ENCODE data around the gene TMEM220. TPM values are rescaled to one million over a fixed set of nuclear protein-coding genes. Genes with fewer than 3 reads are reported as not detected.
"Not testable (repeated sequence)": the region's sequence is repeated elsewhere in the genome, so short reads cannot be mapped to it uniquely, and the experiment has no call there.

Gene TMEM220
- total RNA-seq, 1 donor from 2014 or later: 0.84 TPM

- intact Hi-C loops (cut with micrococcal nuclease): no loop called here
Measured at GRCh38 chr17:10731408-10731879, 1.6 kb upstream of the TMEM220 start.

DNA sequence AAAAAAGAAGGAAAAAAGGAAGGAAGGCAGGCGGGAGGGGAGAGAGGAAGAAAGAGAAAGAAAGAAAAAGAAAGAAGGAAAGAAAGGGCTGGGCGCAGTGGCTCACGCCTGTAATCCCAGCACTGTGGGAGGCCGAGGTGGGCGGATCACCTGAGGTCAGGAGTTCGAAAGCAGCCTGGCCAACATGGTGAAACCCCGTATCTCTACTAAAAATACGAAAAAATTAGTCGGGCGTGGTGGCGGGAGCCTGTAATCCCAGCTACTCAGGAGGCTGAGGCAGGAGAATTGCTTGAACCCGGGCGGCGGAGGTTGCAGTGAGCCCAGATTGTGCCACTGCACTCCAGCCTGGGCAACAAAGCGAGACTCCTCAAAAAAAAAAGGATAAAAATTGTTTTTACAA is 424 bp upstream of the TMEM220 start:
- intact Hi-C loops (cut with micrococcal nuclease): not testable (repeated sequence)

GRCh38 chr17:10728331-10728892 is 1.4 kb downstream of the TMEM220 start:
- intact Hi-C loops (cut with micrococcal nuclease): loop anchor here (2.0 kb wide), 1 partner anchor 32 kb away; the partner anchor contains the start of genes ADPRM and SCO1

- intact Hi-C loops (cut with micrococcal nuclease): no loop called here
Measured at GRCh38 chr17:10727192-10727591, 2.6 kb downstream of the TMEM220 start.

- intact Hi-C loops (cut with micrococcal nuclease): no loop called here
Measured at GRCh38 chr17:10726196-10726595, 3.6 kb downstream of the TMEM220 start.

DNA sequence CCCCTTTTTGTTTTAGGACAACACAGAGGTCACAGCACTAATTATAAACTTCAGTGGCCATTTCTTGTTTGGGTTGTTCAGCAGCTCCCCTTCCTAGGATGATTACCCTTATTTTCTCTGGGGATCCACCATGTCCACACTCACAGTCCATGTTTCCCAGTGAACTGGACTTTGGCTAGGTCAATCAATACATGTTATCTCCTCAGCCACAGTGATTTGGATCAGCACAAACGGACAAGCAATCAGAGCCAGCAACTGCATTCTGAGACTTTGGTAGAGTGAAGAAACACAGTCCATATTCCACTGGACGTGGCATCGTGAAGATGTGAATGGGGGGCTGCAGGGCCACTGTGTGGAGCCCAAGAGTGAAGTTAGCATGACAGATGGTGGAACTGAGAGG is 4.6 kb downstream of the TMEM220 start:
- intact Hi-C loops (cut with micrococcal nuclease): no loop called here

DNA sequence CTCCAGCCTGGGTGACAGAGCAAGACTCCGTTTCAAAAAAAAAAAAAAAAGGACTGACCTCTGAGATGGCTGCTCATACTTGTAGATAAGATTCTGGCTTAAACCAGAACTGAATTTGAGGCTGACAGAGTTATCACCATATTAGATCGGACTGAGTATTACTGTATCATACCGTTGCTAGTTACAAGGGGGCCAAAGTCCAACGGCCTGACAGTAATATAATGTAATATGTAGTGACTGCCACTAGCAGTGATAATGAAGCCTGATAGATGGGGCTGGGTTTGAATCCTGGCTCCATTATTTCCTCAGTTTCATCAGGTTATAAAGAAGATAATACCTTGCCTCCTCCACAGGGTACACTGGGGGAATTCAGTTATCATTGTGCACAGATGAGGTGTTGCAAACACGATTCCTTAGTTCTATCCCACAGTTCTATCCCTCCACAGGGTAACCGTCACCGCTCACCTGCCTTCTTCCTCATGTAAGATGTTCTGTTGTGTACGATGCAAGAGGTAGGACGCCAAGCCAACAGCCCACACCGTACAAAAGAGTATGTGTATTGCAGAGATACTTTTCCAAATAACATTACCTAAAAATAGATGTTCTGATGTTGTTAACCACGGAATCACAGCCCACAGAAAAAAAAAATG is 5.2 kb downstream of the TMEM220 start:
- intact Hi-C loops (cut with micrococcal nuclease): no loop called here

DNA sequence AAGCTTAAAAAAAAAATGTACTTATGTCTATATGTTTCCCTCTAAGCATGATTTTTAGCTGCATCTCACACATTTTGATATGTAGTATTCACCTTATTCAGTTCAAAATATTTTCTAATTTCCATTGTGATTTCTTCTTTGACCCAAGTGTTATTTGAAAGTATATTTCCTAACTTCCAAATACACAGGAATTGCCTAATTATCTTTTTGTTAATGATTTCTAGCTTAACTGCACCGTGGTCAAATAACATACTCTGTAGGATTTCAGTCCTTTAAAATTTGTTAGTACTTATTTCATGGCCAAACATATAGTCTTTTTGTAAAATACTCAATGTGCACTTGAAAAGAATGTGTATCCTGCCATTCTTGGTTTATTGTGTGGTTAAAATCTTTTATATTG is 11.3 kb downstream of the TMEM220 start:
- intact Hi-C loops (cut with micrococcal nuclease): no loop called here

- intact Hi-C loops (cut with micrococcal nuclease): no loop called here
Measured at GRCh38 chr17:10716218-10716617, 13.6 kb downstream of the TMEM220 start.

DNA sequence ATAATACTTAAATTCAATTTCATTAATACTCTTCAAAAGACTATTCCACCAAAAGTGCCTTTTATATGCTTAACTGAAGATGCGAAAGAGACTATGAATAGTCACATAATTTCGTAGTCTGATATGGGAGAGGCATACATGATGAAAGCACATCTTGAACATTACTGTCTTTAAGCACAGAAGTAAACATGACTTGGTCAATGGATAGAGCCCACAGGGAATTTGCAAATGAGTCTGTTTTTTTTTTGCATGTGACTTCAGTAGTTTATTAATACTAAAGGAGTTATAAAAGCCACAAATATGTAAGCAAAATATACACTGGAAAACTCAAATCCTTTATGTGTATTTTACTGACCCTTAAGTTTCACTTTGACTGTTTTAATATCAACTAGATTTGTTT is 16.5 kb downstream of the TMEM220 start:
- intact Hi-C loops (cut with micrococcal nuclease): no loop called here

DNA sequence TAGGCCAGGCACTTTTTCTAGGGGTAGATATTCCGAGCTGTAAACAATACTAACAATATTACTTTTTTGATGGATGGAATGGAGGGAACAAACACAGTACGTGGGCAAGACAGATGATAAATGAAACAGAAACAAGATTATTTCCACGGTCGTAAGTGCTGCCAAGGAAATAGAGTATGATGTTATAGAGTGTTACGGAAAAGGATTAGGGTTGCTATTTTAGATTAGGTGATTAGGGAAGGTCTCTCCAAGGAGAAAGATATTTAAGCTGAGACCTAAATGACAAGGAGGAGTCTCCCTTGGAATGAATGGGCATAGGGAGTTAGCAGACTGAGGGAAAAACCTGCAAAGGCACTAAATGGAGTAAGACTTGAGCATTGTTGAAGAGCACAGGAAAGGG is 24.1 kb downstream of the TMEM220 start:
- intact Hi-C loops (cut with micrococcal nuclease): no loop called here

GRCh38 chr17:10702574-10702973 is 27.2 kb downstream of the TMEM220 start:
- intact Hi-C loops (cut with micrococcal nuclease): no loop called here

- intact Hi-C loops (cut with micrococcal nuclease): no loop called here
Measured at GRCh38 chr17:10699856-10700255, 30.0 kb downstream of the TMEM220 start.

DNA sequence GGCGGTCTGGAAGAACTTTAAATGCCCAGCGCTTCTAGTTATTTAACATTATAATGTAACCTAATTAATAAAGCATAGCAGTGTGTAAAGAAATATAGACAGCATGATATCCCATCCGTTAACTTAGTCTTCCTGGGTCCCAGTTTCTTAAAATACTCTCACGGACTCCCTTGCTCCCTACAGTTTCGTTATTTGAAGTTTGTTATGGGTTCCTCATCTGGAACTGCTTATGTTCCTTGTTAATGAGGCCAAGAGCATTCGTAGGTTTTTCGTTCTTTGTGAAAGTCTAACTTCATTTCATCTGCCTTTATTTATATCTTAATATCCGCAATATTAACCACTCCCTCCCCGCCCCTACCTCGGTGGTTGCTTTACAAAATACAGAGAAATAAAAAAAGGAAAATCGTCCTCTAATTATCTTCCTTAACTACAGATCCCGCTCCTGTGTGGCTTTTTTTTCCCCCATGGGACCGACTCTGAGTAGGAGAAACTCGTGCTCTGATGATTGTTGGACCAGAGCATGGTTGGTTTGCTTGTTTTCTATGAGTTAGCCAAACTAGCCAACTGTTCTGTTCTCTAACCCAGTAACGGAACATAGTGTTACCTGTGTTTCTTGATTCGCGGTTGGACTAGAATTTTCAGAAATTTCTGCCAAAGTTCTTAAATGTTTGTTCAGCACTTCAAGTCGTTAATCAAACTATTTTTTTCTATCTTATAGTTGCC is 31.6 kb downstream of the TMEM220 start:
- intact Hi-C loops (cut with micrococcal nuclease): no loop called here

DNA sequence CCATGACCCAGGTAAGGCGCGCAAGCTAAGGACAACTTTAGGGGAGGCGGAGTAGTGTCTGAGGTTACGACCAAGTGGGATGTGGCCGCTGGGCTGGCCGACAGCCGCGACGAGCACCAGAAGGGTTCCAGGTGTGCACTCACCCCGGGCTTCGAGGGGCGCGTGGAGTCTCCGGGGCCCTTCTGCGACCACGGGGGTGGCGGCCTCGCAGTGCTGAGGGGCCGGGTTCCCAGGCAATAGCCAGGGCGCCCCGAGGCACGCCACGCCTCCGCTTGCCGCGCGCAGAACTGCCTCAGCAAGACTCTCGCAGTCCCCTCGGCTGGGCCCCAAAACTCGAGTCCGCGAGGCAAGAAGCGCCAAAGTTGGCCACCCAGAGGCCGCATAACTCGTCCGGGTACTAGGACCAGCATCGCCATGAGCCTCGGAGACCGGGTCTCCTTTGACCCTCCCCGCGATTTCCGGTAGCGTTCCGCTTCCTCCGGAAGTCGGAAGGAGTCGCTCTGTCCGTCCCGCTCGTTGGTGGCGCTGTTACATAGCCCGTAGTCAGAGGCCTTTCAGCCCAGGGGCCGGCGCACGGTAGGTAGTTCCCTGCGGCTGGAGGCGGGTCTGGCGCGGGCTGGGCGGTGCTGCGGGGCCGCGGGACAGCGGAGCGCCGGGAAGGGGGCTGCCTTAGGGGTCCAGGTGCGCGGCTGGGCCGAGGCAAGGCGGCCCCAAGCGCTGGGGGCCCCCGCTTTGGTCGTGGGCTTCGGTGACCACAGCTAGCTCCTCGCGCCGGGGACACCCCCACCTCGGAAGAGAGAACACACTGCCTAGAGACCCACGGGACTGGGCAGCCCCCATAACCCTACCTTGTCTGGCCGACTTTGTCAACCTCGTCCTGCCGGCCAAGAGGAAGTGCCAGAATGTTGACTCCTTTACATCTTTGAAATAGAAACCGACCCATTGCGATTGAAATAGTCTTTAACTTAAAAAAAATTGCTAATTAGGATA is 32.4 kb downstream of the TMEM220 start, which contains the start of the genes ADPRM and SCO1:
TSS of gene ADPRM (plus strand) at position 503 of the 990 bp plus-strand sequence. CDS start 7,333 bp downstream, outside the sequence.
TSS of gene SCO1 (minus strand) at position 442 of the 990 bp plus-strand sequence. CDS start at position 416, 26 bp downstream.
- intact Hi-C loops (cut with micrococcal nuclease): loop anchor here (2.0 kb wide), 1 partner anchor 31 kb away; no protein-coding TSS in a partner anchor

DNA sequence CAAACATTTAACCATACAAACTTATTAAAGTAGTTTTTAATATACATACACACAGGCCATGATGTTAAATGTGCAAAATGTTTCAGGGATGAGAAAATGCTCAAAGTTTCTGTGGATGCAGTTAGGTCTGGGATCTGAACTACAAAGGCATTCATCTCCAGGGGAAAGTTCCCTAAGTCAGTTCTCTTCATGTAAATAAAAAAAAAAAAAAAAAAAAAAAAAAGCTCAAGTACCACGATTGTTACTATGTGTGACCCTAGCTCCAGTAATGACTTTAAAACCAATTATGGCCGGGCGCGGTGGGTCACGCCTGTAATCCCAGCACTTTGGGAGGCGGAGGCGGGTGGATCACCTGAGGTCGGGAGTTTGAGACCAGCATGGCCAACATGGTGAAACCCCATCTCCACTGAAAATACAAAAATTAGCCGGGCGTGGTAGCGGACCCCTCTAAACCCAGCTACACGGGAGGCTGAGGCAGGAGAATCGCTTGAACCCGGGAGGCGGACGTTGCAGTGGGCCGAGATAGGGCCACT is 33.9 kb downstream of the TMEM220 start:
- intact Hi-C loops (cut with micrococcal nuclease): loop anchor here (2.0 kb wide), 1 partner anchor 33 kb away; no protein-coding TSS in a partner anchor

DNA sequence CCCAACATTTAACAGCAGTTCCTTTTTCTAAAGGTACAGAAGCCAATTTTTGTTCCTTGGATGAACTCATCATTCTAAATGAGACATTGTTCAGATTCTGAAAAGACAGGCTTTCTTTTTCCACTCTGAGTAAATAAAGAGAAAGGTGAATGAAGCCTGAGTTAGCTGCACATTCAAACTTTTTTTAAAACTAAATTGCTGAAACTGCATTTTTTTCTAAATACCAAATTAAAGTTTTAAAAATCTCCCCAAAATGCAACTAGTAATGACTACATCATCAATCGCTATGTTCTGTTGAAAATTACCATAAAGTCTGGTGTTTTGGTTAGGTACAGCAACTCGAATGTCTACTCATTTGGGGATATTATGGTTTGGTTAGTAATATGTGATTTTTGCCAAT is 42.3 kb downstream of the TMEM220 start:
- intact Hi-C loops (cut with micrococcal nuclease): no loop called here

- intact Hi-C loops (cut with micrococcal nuclease): no loop called here
Measured at GRCh38 chr17:10683853-10684252, 46.0 kb downstream of the TMEM220 start.

GRCh38 chr17:10681866-10682446 is 47.9 kb downstream of the TMEM220 start:
- intact Hi-C loops (cut with micrococcal nuclease): no loop called here

GRCh38 chr17:10674704-10675103 is 55.1 kb downstream of the TMEM220 start:
- intact Hi-C loops (cut with micrococcal nuclease): no loop called here

Data from T-helper 2 cell treated with Interferon-gamma antibody and Interleukin-4, amounts not matched to agents 100 ng/mL and 5 ng/mL, for 36 hours (primary cell).